ENCODE data around the gene KRT13. TPM values are rescaled to one million over a fixed set of nuclear protein-coding genes. Genes with fewer than 3 reads are reported as not detected.

The KRT13 gene

DNA sequence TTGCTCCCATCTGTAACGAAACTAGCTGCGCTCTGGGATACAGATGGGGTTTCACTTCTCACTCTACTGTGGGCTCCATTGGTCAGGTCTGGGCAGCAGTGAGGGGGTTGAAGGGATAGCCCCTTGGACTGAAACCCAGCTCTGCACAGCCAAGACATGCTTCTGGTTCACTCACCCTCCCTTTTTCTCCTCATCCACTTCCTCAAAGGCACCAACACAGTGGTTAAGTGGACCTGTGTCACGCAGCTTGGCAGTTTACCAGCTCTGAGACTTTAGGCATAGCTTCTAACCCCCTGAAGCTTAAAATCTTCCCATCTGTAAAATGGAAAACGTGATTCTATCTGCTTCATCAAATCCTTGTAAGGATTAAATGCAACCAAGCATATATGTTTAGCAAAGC lies 53.1 kb downstream of the KRT13 start:
- peak in 1 of 2 experiments; percentile 21 for DNase-seq (ENCODE audit: low read depth in 1 of 2, low spot score in 1 of 2)
- H3K4me3 ChIP-seq (replicated peaks; ENCODE audit: insufficient read depth, low read length), result no peak overlapping the region
- TF ChIP-seq POLR2AphosphoS5 (IDR thresholded peaks at IDR 0.05; ENCODE audit: low read depth) (no peak), SPI1 (IDR thresholded peaks at IDR 0.05; ENCODE audit: borderline replicate concordance, low read depth) (peak; percentile 80), GABPA (IDR thresholded peaks at IDR 0.05; ENCODE audit: low read depth) (no peak)
- TF ChIP-seq, protein P1, sequence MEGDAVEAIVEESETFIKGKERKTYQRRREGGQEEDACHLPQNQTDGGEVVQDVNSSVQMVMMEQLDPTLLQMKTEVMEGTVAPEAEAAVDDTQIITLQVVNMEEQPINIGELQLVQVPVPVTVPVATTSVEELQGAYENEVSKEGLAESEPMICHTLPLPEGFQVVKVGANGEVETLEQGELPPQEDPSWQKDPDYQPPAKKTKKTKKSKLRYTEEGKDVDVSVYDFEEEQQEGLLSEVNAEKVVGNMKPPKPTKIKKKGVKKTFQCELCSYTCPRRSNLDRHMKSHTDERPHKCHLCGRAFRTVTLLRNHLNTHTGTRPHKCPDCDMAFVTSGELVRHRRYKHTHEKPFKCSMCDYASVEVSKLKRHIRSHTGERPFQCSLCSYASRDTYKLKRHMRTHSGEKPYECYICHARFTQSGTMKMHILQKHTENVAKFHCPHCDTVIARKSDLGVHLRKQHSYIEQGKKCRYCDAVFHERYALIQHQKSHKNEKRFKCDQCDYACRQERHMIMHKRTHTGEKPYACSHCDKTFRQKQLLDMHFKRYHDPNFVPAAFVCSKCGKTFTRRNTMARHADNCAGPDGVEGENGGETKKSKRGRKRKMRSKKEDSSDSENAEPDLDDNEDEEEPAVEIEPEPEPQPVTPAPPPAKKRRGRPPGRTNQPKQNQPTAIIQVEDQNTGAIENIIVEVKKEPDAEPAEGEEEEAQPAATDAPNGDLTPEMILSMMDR (IDR thresholded peaks at IDR 0.05; ENCODE audit: insufficient read depth, low read length), result no peak
- TF ChIP-seq, protein P2, sequence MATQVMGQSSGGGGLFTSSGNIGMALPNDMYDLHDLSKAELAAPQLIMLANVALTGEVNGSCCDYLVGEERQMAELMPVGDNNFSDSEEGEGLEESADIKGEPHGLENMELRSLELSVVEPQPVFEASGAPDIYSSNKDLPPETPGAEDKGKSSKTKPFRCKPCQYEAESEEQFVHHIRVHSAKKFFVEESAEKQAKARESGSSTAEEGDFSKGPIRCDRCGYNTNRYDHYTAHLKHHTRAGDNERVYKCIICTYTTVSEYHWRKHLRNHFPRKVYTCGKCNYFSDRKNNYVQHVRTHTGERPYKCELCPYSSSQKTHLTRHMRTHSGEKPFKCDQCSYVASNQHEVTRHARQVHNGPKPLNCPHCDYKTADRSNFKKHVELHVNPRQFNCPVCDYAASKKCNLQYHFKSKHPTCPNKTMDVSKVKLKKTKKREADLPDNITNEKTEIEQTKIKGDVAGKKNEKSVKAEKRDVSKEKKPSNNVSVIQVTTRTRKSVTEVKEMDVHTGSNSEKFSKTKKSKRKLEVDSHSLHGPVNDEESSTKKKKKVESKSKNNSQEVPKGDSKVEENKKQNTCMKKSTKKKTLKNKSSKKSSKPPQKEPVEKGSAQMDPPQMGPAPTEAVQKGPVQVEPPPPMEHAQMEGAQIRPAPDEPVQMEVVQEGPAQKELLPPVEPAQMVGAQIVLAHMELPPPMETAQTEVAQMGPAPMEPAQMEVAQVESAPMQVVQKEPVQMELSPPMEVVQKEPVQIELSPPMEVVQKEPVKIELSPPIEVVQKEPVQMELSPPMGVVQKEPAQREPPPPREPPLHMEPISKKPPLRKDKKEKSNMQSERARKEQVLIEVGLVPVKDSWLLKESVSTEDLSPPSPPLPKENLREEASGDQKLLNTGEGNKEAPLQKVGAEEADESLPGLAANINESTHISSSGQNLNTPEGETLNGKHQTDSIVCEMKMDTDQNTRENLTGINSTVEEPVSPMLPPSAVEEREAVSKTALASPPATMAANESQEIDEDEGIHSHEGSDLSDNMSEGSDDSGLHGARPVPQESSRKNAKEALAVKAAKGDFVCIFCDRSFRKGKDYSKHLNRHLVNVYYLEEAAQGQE (IDR thresholded peaks at IDR 0.05; ENCODE audit: insufficient replicate concordance, low read depth), result no peak
- H3K27ac ChIP-seq (replicated peaks), result no peak overlapping the region
- H3K27me3 ChIP-seq (ENCODE audit: insufficient read depth, poor library complexity, severe bottlenecking), result no peaks in the 10 kb centered on the region

DNA sequence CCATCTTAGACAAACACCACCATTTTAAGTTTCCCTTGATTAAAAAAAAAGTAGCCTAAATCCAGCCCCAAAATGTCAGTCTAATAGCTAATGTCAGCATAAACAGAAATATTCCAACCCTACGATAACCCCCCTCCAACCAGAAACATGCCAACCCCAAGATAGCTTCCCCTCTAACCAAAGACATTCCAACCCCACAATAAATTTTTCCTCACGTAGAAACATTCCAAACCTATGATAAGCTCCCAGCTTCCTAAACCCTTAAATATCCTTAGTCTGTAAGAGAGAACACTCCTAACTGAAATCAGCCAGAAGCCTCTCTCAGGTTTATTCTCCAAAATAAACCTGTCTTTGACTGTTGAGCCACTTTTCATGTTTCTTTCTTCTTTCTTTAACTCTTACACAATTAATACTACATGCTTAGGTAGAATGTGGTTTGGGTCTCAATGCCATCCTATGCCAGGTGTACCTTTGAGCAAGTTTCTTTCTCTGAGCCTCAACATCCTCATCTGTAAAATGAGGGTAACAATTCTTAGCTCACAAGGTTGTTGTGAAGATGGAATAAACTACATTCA lies 54.2 kb downstream of the KRT13 start:
- TF ChIP-seq GABPA (IDR thresholded peaks at IDR 0.05; ENCODE audit: low read depth) (no peak), SPI1 (IDR thresholded peaks at IDR 0.05; ENCODE audit: borderline replicate concordance, low read depth) (no peak), POLR2AphosphoS5 (IDR thresholded peaks at IDR 0.05; ENCODE audit: low read depth) (no peak)
- TF ChIP-seq, protein P2 (IDR thresholded peaks at IDR 0.05; ENCODE audit: insufficient replicate concordance, low read depth), result no peak
- TF ChIP-seq, protein P1 (IDR thresholded peaks at IDR 0.05; ENCODE audit: insufficient read depth, low read length), result no peak
- no peak for DNase-seq (ENCODE audit: low read depth in 1 of 2, low spot score in 1 of 2)
- Histone ChIP-seq H3K4me3 (replicated peaks; ENCODE audit: insufficient read depth, low read length) (no peak overlapping the region), H3K27ac (replicated peaks) (no peak overlapping the region), H3K27me3 (ENCODE audit: insufficient read depth, poor library complexity, severe bottlenecking) (no peaks in the 10 kb centered on the region)

Small RNA genes lying within 50 kb of the gene (microRNA-seq; reads per million reads assigned to microRNA genes)
- gene MIR6510, result not detected
